Liver (tissue), 9 donors: ENCODE data around the gene ECT2. TPM values are rescaled to one million over a fixed set of nuclear protein-coding genes. Genes with fewer than 3 reads are reported as not detected.

Source experiments
- DNase-seq: peaks from one replicate; pipeline ENCODE4 v3.0.0-alpha.2; 2017; ENCODE audit warnings: low spot score
- H3K27ac ChIP-seq, 2 donors: one replicate each; pipeline ENCODE4 v1.7.0; 2013; ENCODE audit warnings: inconsistent platforms in 2 of 2, low read length in 2 of 2, control low read depth in 1 of 2, low read depth in 1 of 2, mild to moderate bottlenecking in 1 of 2
- H3K27me3 ChIP-seq, 4 donors: one replicate each; pipeline versions ENCODE4 v1.6.1 to v1.7.0; 2013; ENCODE audit warnings: low read length in 3 of 4, inconsistent platforms in 1 of 4, mild to moderate bottlenecking in 1 of 4, moderate library complexity in 1 of 4; ENCODE audit not compliant: control insufficient read depth in 4 of 4, insufficient read depth in 4 of 4
- H3K36me3 ChIP-seq, 4 donors: one replicate each; pipeline versions ENCODE4 v1.6.1 to v1.7.0; 2013; ENCODE audit warnings: low read length in 3 of 4, mild to moderate bottlenecking in 3 of 4, low read depth in 1 of 4, moderate library complexity in 1 of 4; ENCODE audit not compliant: control insufficient read depth in 4 of 4, insufficient read depth in 3 of 4
- H3K4me1 ChIP-seq, 4 donors: one replicate each; pipeline versions ENCODE4 v1.6.1 to v1.7.0; 2013; ENCODE audit warnings: low read length in 3 of 4, mild to moderate bottlenecking in 3 of 4, moderate library complexity in 1 of 4; ENCODE audit not compliant: control insufficient read depth in 4 of 4, insufficient read depth in 4 of 4
- H3K4me3 ChIP-seq, 3 donors: one replicate each; pipeline versions ENCODE4 v1.6.1 to v1.7.0; 2013; ENCODE audit warnings: low read length in 3 of 3, control low read depth in 1 of 3, low read depth in 1 of 3, mild to moderate bottlenecking in 1 of 3
- H3K9ac ChIP-seq, 2 donors: one replicate each; pipeline ENCODE4 v1.7.0; 2013; ENCODE audit warnings: low read length in 2 of 2, mild to moderate bottlenecking in 2 of 2, moderate library complexity in 2 of 2, control low read depth in 1 of 2, low read depth in 1 of 2
- H3K9me3 ChIP-seq, 4 donors: one replicate each; pipeline versions ENCODE4 v1.6.1 to v1.7.0; 2013; ENCODE audit warnings: low read length in 3 of 4; ENCODE audit not compliant: control insufficient read depth in 4 of 4
- EGR1 ChIP-seq, 2 donors: IDR thresholded peaks; 2 replicates each; pipeline ENCODE4 v1.6.1; 2016 to 2018; ENCODE audit warnings: antibody characterized with exemption in 2 of 2, low read depth in 2 of 2
- FOXA1 ChIP-seq: IDR thresholded peaks from 2 replicates; pipeline ENCODE4 v1.6.1; 2016; ENCODE audit warnings: antibody characterized with exemption
- HNF4A ChIP-seq, 2 donors: conservative IDR thresholded peaks; 2 replicates each; pipeline ENCODE4 v1.6.1; 2016; ENCODE audit warnings: antibody characterized with exemption in 2 of 2, mild to moderate bottlenecking in 2 of 2
- JUND ChIP-seq, 2 donors: IDR thresholded peaks; 2 replicates each; pipeline ENCODE4 v1.6.1; 2016; ENCODE audit warnings: antibody characterized with exemption in 2 of 2
- RAD21 ChIP-seq, 2 donors: IDR thresholded peaks; 2 replicates each; pipeline ENCODE4 v1.6.1; 2016; ENCODE audit warnings: antibody characterized with exemption in 2 of 2, mild to moderate bottlenecking in 2 of 2
- RXRA ChIP-seq, 2 donors: IDR thresholded peaks; 2 replicates each; pipeline ENCODE4 v1.6.1; 2017 to 2018; ENCODE audit warnings: antibody characterized with exemption in 2 of 2, mild to moderate bottlenecking in 1 of 2
- SP1 ChIP-seq: IDR thresholded peaks from 2 replicates; pipeline ENCODE4 v1.6.1; 2018; ENCODE audit warnings: antibody characterized with exemption, mild to moderate bottlenecking
- WGBS: extraction: QIAGEN DNeasy Blood & Tissue Kit; methylation state at CpG from one replicate; pipeline ENCODE4 v1.1.7; 2013; 5-methylcytosine and 5-hydroxymethylcytosine counted together
- polyA plus RNA-seq, 2 donors: library from polyadenylated mRNA; stranded (reverse) in 1 of 2; unstranded in 1 of 2; fragments of 200-250 nt in 1 of 2; fragments of >200 nt in 1 of 2; fragmentation: Nextera tagmentation in 1 of 2; extraction: Ambion mirVana in 1 of 2; gene quantifications; one replicate each; pipeline versions ENCODE4 v1.2.1 to v1.2.3, GENCODE V29; 2013 to 2015
- total RNA-seq, 2 donors: library from RNA; depleted of rRNA; stranded (reverse); fragments of >200 nt; gene quantifications; one replicate each; pipeline ENCODE4 v1.2.3, GENCODE V29; 2014
- TF ChIP-seq, protein P1 (sequence below): IDR thresholded peaks from 2 replicates; pipeline ENCODE4 v1.6.1; 2016; ENCODE audit warnings: antibody characterized with exemption
- TF ChIP-seq, protein P2 (sequence below): IDR thresholded peaks from 2 replicates; pipeline ENCODE4 v1.6.1; 2016; ENCODE audit warnings: antibody characterized with exemption, mild to moderate bottlenecking
- TF ChIP-seq, protein P3 (sequence below): fragments of 150-350 bp; IDR thresholded peaks from 2 replicates; pipeline ENCODE4 v1.5.1; 2017; ENCODE audit warnings: improper control_type of control experiment, low read depth, low read length; ENCODE audit not compliant: missing input control
- TF ChIP-seq, protein P4 (sequence below): IDR thresholded peaks from 2 replicates; pipeline ENCODE4 v1.6.1; 2016; ENCODE audit warnings: antibody characterized with exemption
- donor health status: healthy.
- donor health status: healthy.
- donor health status: healthy.
- donor health status: healthy.
- donor health status: healthy.

ECT2 gene
- total and polyA plus RNA-seq, 4 donors, result 1.5 to 32.4 (median 2.6) TPM

DNA sequence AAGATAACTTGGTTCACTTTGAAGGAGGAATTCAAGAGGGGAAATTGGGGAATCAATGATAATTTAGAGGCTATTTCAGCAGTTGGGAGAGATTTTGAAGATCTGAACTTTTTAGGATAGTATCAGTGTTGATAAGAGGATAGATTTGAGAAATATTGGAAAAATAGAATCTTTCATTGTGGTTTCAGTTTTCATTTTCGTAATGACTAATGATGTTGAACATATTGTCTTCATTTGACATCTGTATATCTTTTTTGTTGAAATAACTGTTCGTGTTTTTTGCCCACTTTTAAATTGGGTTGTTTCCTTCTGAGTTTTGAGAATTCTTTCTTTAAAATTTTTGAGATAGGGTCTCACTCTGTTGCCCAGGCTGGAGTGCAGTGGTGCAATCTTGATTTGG is 21.1 kb downstream of the ECT2 start:
- no peaks in the 10 kb centered on the region for H3K27me3 ChIP-seq
- peaks cover 0 to 1% (median 0%) of the 10 kb centered on the region in 4 donors for H3K36me3 ChIP-seq
- H3K9ac ChIP-seq, result no peak overlapping the region
- no peaks in the 10 kb centered on the region for H3K9me3 ChIP-seq
- H3K27ac ChIP-seq, result no peak overlapping the region
- TF ChIP-seq HNF4A (conservative IDR thresholded peaks at IDR 0.05) (no peak), RAD21 (IDR thresholded peaks at IDR 0.05) (no peak), SP1 (no peak), RXRA (IDR thresholded peaks at IDR 0.05) (no peak), JUND (IDR thresholded peaks at IDR 0.05) (no peak), EGR1 (IDR thresholded peaks at IDR 0.05; ENCODE audit: low read depth in 2 of 2) (no peak), FOXA1 (no peak)
- TF ChIP-seq, protein P1, sequence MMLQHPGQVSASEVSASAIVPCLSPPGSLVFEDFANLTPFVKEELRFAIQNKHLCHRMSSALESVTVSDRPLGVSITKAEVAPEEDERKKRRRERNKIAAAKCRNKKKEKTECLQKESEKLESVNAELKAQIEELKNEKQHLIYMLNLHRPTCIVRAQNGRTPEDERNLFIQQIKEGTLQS, result no peak
- TF ChIP-seq, protein P2, sequence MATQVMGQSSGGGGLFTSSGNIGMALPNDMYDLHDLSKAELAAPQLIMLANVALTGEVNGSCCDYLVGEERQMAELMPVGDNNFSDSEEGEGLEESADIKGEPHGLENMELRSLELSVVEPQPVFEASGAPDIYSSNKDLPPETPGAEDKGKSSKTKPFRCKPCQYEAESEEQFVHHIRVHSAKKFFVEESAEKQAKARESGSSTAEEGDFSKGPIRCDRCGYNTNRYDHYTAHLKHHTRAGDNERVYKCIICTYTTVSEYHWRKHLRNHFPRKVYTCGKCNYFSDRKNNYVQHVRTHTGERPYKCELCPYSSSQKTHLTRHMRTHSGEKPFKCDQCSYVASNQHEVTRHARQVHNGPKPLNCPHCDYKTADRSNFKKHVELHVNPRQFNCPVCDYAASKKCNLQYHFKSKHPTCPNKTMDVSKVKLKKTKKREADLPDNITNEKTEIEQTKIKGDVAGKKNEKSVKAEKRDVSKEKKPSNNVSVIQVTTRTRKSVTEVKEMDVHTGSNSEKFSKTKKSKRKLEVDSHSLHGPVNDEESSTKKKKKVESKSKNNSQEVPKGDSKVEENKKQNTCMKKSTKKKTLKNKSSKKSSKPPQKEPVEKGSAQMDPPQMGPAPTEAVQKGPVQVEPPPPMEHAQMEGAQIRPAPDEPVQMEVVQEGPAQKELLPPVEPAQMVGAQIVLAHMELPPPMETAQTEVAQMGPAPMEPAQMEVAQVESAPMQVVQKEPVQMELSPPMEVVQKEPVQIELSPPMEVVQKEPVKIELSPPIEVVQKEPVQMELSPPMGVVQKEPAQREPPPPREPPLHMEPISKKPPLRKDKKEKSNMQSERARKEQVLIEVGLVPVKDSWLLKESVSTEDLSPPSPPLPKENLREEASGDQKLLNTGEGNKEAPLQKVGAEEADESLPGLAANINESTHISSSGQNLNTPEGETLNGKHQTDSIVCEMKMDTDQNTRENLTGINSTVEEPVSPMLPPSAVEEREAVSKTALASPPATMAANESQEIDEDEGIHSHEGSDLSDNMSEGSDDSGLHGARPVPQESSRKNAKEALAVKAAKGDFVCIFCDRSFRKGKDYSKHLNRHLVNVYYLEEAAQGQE, result no peak
- TF ChIP-seq, protein P3, sequence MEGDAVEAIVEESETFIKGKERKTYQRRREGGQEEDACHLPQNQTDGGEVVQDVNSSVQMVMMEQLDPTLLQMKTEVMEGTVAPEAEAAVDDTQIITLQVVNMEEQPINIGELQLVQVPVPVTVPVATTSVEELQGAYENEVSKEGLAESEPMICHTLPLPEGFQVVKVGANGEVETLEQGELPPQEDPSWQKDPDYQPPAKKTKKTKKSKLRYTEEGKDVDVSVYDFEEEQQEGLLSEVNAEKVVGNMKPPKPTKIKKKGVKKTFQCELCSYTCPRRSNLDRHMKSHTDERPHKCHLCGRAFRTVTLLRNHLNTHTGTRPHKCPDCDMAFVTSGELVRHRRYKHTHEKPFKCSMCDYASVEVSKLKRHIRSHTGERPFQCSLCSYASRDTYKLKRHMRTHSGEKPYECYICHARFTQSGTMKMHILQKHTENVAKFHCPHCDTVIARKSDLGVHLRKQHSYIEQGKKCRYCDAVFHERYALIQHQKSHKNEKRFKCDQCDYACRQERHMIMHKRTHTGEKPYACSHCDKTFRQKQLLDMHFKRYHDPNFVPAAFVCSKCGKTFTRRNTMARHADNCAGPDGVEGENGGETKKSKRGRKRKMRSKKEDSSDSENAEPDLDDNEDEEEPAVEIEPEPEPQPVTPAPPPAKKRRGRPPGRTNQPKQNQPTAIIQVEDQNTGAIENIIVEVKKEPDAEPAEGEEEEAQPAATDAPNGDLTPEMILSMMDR, result no peak
- TF ChIP-seq, protein P4, sequence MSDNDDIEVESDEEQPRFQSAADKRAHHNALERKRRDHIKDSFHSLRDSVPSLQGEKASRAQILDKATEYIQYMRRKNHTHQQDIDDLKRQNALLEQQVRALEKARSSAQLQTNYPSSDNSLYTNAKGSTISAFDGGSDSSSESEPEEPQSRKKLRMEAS, result no peak
- 97% methylated on average over 2 of the region's 2 CpGs for WGBS
- no peak for DNase-seq
- no peak overlapping the region for H3K4me3 ChIP-seq
- peaks cover 0 to 8% (median 1%) of the 10 kb centered on the region in 4 donors for H3K4me1 ChIP-seq

DNA sequence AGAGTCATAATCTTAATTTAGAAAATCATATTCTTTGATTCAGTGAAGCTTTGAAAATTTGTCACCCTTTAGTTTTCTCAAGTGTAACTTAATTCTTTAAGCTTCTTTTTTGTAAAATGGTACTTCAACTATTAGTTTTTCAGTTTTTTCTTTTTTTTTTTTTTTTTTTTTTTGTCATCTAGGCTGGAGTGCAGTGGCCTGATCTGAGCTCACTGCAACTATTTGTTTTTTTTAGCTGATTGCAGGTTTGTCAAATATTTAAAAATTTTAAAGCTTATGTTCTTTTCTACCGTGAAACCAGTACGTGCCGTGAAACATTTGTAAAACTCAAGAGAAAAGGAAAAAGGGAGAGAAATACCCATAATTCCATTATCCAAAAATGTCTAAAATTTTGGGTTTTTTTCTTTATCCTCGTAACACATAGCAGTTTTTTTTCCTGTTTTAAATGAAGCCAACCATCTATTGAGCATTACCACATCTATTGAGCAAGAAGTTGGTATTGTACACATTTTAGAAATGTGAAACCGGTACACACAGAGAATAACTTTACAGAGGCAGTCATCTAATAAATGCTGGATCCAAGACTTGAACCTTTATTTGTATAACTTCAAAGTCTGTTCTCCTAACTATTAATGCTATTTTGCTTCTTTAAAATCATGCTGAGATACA is 25.7 kb downstream of the ECT2 start:
- peaks cover 0 to 1% (median 0%) of the 10 kb centered on the region in 4 donors for H3K36me3 ChIP-seq
- 38% methylated on average over 5 of the region's 5 CpGs for WGBS
- no peak overlapping the region for H3K4me3 ChIP-seq
- TF ChIP-seq HNF4A (conservative IDR thresholded peaks at IDR 0.05), result peak in 1 of 2 donors; percentile 11
- TF ChIP-seq, protein P3, result no peak
- H3K9me3 ChIP-seq, result no peaks in the 10 kb centered on the region
- H3K9ac ChIP-seq, result peak overlapping the region in 1 of 2 donors; percentile 13
- peaks cover 0 to 8% (median 1%) of the 10 kb centered on the region in 4 donors for H3K4me1 ChIP-seq
- no peak for DNase-seq
- no peaks in the 10 kb centered on the region for H3K27me3 ChIP-seq
- H3K27ac ChIP-seq, result no peak overlapping the region
